Measurements from ENCODE around the gene ATP6V0E2.

GRCh38 chr7:149882248-149883047 is 8.7 kb downstream of the ATP6V0E2 start:
- TF ChIP-seq CTCF (IDR thresholded peaks at IDR 0.05; ENCODE audit: low read length), result no peak
- TF ChIP-seq EZH2 (IDR thresholded peaks at IDR 0.05; ENCODE audit: borderline replicate concordance, low read length), result no peak

Measured in OCI-LY1 (cell line).